GM21529 (cell line): ENCODE measurements around the gene SPATA24.
"Not testable (repeated sequence)": the region's sequence is repeated elsewhere in the genome, so short reads cannot be mapped to it uniquely, and the experiment has no call there.

ENCODE experiments used
- ATAC-seq: cut with Tn5 transposase; IDR thresholded peaks from one replicate; pipeline ENCODE4 v1.9.1; 2021; ENCODE audit not compliant: unreplicated experiment

Gene SPATA24

DNA sequence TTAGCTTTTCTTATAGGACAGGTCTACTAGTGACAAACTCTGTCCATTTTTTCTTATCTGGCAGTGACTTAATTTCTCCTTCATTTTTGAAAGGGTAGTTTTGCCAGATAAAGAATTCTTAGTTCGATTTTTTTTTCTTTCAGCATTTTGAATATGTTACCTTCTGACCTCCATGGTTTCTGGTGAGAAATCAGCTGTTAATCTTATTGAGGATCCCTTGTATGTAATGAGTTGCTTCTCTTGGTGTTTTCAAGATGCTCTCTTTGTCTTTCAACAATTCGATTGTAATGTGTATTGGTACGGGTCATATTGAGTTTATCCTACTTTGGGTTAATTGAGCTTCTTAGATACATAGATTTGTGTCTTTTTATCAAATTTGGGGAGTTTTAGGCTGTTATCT, 49.7 kb downstream of the SPATA24 start:
- ATAC-seq = no peak

DNA sequence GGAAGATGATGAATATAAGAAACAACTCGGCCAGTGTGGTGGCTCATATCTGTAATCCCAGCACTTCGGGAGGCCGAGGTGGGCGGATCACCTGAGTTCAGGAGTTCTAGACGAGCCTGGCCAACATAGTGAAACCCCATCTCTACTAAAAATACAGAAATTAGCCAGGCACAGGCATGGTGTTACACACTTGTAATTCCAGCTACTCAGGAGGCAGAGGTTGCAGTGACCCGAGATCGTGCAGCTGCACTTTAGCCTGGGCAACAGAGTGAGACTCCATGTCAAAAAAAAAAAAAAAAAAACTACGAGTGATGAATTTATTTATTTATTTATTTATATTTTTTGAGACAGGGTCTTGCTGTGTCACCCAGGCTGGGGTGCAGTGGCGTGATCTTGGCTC, 56.0 kb downstream of the SPATA24 start:
- ATAC-seq = not testable (repeated sequence)
